Measurements from ENCODE around the gene BPIFB6. TPM values are rescaled to one million over a fixed set of nuclear protein-coding genes. Genes with fewer than 3 reads are reported as not detected.
"Not testable (repeated sequence)": the region's sequence is repeated elsewhere in the genome, so short reads cannot be mapped to it uniquely, and the experiment has no call there.

Gene BPIFB6
- total RNA-seq, 3 donors from 2014 or later = not detected

DNA sequence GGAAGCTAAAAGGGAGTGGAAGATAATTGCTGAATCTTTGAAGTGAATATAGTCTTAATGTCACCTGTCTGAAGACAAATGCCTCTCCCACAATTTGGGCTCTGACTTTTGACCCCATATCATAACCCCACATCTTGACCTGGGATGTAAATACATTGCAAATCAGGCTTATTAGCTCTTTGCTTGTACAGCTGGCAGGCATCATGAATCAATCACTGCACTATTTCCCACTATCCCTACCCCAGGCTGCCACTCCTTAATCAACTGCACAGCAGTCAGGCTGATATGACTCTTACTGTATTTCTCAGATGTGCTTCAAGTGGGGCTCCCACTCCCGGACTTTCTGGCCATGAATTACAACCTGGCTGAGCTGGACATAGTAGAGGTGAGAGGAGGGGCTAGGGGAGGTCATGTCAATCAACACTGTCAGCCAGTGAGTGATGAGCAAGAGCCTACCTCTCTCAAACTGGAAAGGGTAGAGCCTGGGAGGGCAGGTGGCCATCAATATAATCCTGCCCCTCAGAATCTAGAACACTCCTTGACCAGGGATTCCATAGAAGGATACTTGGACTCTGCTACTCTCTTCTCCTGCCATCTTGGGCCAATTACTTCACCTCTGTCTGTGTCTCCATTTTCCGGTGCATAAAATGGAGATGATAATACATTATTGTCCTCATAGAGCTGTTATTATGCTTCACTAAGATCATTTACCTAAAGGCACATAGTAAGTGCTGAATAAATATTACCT lies 11.7 kb downstream of the BPIFB6 start:
- H3K36me3 ChIP-seq (ENCODE audit: low read depth) = no peaks in the 10 kb centered on the region
- ATAC-seq (no peak), DNase-seq (no peak)
- no peaks in the 10 kb centered on the region for H3K4me1 ChIP-seq (ENCODE audit: low read depth)
- TF ChIP-seq CTCF (IDR thresholded peaks at IDR 0.05) = no peak
- H3K9me3 ChIP-seq = peaks cover 22% of the 10 kb centered on the region
- intact Hi-C loops (cut with DNase I, micrococcal nuclease) = no loop called here
- H3K4me3 ChIP-seq = no peak overlapping the region

- no peak for ATAC-seq
Measured at GRCh38 chr20:33043731-33044181, 12.3 kb downstream of the BPIFB6 start.

DNA sequence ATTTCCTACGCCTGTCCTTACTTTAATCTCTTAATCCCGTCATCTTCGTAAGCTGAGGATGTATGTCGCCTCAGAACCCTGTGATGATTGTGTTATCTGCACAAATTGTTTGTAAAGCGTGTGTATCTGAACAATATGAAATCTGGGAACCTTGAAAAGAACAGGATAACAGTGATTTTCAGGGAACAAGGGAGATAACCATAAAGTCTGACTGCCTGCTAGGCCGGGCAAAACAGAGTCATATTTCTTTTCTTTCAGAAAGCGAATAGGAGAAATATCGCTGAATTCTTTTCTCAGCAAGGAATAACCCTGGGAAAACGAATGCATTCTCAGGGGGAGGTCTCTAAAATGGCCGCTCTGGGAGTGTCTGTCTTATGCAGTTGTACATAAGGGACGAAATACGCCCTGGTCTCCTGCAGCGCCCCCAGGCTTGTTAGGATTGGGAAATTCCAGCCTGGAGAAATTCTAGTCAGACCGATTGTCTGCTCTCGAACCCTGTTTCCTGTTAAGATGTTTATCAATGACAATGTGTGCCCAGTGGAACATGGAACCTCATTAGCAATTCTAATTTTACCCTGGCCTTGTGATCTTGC lies 13.8 kb downstream of the BPIFB6 start:
- ATAC-seq; DNase-seq; H3K4me3 ChIP-seq; H3K36me3 ChIP-seq (ENCODE audit: low read depth); H3K4me1 ChIP-seq (ENCODE audit: low read depth); intact Hi-C loops (cut with DNase I, micrococcal nuclease): not testable (repeated sequence)
- peaks cover 22% of the 10 kb centered on the region for H3K9me3 ChIP-seq

More at GRCh38 chr20:33043731-33044181, 12.3 kb downstream of the BPIFB6 start:
- no peaks in the 10 kb centered on the region for H3K36me3 ChIP-seq (ENCODE audit: low read depth)
- TF ChIP-seq CTCF (IDR thresholded peaks at IDR 0.05) = no peak
- H3K9me3 ChIP-seq = peaks cover 22% of the 10 kb centered on the region
- no peaks in the 10 kb centered on the region for H3K4me1 ChIP-seq (ENCODE audit: low read depth)
- H3K4me3 ChIP-seq = no peak overlapping the region
- DNase-seq = no peak
- intact Hi-C loops (cut with DNase I, micrococcal nuclease) = no loop called here

DNA sequence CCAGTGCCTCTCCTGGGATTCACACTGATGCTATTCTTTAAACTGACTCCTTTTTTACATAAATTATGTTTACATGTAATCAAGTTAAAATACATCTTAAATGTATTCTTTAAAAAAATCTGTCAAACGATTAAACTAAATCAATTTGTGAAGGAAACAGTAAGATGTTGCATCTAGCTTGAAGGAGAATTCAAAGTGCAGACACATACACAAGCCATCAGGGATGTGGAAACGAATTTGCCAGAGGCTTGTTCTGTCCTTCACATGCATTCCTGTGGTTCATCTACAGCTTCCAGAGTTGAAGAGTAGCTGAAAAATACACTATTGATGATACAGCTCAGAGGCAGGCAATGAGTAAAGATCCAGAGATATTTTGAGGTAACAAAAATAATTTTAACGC lies 15.0 kb downstream of the BPIFB6 start:
- no peak overlapping the region for H3K4me3 ChIP-seq
- H3K9me3 ChIP-seq = peaks cover 22% of the 10 kb centered on the region
- intact Hi-C loops (cut with DNase I, micrococcal nuclease) = no loop called here
- no peak for DNase-seq
- no peak for TF ChIP-seq CTCF (IDR thresholded peaks at IDR 0.05)
- H3K36me3 ChIP-seq (ENCODE audit: low read depth) = no peaks in the 10 kb centered on the region
- no peaks in the 10 kb centered on the region for H3K4me1 ChIP-seq (ENCODE audit: low read depth)
- no peak for ATAC-seq

DNA sequence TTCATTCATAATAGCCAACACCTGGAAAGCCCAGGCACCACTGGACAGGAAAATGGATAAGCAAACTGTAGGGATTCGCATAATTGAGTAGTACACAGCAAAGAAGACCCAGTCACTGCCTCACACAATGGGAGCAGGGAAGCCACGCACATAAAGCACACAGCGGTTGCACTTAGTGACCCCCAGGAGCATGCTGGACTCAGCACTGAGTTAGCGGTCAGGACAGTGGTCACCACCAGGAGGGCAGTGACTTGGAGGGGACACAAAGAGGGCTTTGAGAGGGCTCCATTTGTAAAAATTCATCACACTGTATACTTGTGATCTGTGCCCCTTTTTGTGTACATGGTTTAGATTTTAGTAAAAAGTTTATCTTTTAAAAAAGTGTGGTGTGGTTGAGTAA lies 19.9 kb downstream of the BPIFB6 start:
- Histone ChIP-seq H3K36me3 (ENCODE audit: low read depth) (no peaks in the 10 kb centered on the region), H3K4me1 (ENCODE audit: low read depth) (no peaks in the 10 kb centered on the region), H3K9me3 (peaks cover 3% of the 10 kb centered on the region), H3K4me3 (no peak overlapping the region)
- intact Hi-C loops (cut with DNase I, micrococcal nuclease) = no loop called here
- DNase-seq (no peak), ATAC-seq (no peak)
- no peak for TF ChIP-seq CTCF (IDR thresholded peaks at IDR 0.05)

DNA sequence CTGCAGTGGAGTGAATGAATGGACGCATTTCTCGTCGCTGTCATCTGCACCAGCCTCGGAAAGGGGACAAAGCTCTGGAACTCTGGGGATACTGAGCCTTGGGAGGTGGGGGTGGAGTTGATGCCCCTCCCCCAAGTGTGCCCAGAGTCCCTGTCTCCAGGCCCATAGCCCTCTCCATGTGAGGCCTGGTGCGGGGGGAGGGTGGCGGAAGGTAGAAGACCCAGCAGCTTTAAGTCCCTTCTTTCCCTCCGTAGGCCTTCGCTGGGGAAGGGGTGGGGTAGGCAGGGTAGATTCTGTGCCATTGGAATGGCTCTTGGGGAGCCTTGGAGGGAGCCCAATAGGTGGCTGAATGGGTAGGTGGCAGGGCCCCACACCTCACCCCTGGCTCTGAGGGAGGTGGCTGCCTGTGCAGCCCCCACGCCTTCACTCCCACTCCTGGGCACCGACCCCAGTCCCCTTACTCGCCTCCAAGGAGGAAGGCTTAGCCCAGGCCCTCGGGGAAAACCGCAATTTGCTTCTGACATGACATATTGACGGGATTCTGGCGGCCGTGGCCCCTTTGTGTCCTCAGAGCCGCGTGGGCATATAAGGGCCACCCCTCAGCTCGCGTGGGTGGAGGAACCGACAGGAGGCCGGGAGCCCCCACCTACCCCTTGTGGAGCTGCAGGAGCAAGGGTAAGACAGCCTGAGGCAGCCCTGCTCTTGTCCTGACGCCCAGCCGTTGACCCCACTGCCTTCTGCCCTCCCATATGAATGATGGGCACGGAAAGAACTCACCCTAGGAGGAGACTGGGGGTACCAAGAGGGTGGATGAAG lies 22.1 kb downstream of the BPIFB6 start, which contains the start of gene BPIFB3:
BPIFB3 (plus strand) TSS at position 613 of the 816 bp plus-strand sequence. CDS start 1,533 bp downstream, outside the sequence.
- no peak for TF ChIP-seq CTCF (IDR thresholded peaks at IDR 0.05)
- no peaks in the 10 kb centered on the region for H3K36me3 ChIP-seq (ENCODE audit: low read depth)
- intact Hi-C loops (cut with DNase I, micrococcal nuclease) = no loop called here
- no peaks in the 10 kb centered on the region for H3K9me3 ChIP-seq
- no peak within 1 kb of the TSS for H3K4me3 ChIP-seq
- no peaks in the 10 kb centered on the region for H3K4me1 ChIP-seq (ENCODE audit: low read depth)
- ATAC-seq (no peak), DNase-seq (no peak)

Data from mucosa of descending colon (tissue), 3 donors.